Activated CD8-positive, alpha-beta memory T cell treated with anti-CD3 and anti-CD28 coated beads for 4 hours (primary cell): ENCODE measurements around the gene FANCI.
"Not testable (repeated sequence)": the region's sequence is repeated elsewhere in the genome, so short reads cannot be mapped to it uniquely, and the experiment has no call there.

Experiments used
- DNase-seq, 2 donors: peaks; one replicate each; pipeline ENCODE4 v3.0.0-alpha.2; 2020; ENCODE audit warnings: low read depth in 2 of 2

FANCI gene

GRCh38 chr15:89225588-89225987, 18.2 kb upstream of the FANCI start:
- no peak for DNase-seq

GRCh38 chr15:89226359-89227221, 17.2 kb upstream of the FANCI start:
- DNase-seq = no peak

DNA sequence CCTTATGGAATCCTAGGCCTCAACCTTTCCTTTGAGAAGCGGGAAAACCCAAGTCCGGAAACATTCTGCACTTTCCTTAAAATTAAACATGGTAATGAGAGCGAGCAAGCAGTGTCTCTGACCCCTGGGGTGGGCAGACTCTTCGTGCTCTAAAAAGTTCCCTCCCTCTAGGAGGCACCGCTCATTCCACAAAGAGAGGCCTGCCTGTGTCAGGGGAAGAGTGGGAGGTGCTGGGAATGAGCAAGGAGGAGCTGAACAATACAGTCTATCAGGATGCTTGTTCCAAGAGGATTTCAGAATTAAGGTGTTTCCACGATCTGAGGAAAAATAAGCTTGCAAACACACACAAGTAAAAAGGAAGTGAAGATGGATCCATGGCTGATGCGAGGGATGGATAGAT, 16.4 kb upstream of the FANCI start:
- no peak for DNase-seq

DNA sequence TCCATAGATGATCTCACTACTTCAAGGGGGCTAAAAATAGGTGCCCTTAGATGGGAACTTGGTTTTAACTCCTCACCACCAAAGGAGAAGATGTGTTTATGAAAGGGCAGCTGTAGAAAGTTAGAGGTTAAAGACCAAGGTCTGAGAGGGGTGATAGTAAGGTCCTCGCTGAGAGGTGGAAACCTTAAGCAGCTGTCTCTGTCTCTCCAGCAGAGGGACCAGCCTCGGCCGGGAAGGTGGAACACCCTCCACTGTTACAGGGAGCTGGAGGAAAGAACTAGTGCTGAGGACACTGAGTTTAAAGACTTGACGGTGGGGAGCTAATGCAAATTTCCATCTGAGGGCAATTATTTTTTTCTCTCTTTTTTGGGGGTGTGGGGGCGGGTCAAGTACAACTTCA, 13.5 kb upstream of the FANCI start:
- no peak for DNase-seq

DNA sequence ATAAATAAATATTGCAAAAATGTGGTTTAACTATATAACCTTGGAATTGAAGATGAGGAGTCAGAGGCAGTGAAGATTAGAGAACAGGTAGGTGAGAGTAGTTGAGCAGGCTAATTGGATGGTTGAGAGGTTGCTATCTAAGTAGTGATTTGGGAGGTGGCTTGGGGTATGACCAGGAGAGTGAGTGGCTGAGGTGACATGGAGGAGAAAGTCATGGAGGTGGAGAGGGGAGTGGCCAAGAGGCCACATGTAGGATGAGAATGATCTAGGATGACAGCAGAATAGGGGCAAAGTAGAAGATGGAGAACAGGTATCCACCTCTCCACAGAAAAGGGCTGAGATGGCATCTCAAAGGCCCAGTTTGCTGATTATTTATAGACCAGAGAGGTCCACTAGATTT, 11.9 kb upstream of the FANCI start:
- no peak for DNase-seq

- DNase-seq = not testable (repeated sequence)
Observed at GRCh38 chr15:89239883-89240810, 3.6 kb upstream of the FANCI start.

GRCh38 chr15:89243046-89243690, 611 bp upstream of the FANCI start:
- no peak for DNase-seq

- no peak for DNase-seq
Observed at GRCh38 chr15:89244574-89244903, 760 bp downstream of the FANCI start.

GRCh38 chr15:89247446-89247845, 3.7 kb downstream of the FANCI start:
- DNase-seq = no peak

GRCh38 chr15:89248584-89248983, 4.8 kb downstream of the FANCI start:
- no peak for DNase-seq

GRCh38 chr15:89250142-89250541, 6.4 kb downstream of the FANCI start:
- not testable (repeated sequence) for DNase-seq

DNA sequence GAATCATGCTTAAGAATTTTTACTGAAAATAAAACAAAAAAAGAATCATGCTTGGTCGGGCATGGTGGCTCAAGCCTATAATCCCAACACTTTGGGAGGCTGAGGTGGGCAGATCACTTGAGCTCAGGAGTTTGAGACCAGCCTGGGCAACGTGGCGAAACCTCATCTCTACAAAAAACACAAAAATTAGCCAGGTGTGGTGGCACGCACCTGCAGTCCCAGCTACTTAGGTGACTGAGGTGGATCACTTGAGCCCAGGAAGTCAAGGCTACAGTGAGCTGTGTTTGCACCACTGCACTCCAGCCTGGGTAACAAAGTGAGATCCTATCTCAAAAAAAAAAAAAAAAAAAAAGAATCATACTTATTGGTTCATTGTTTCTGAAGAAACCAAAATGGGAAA, 33.5 kb downstream of the FANCI start:
- not testable (repeated sequence) for DNase-seq

GRCh38 chr15:89278307-89278706, 34.5 kb downstream of the FANCI start:
- no peak for DNase-seq

GRCh38 chr15:89282631-89283030, 38.9 kb downstream of the FANCI start:
- no peak for DNase-seq

- DNase-seq = no peak
Observed at GRCh38 chr15:89283201-89283600, 39.4 kb downstream of the FANCI start.

GRCh38 chr15:89291934-89292438, 48.2 kb downstream of the FANCI start:
- no peak for DNase-seq

DNA sequence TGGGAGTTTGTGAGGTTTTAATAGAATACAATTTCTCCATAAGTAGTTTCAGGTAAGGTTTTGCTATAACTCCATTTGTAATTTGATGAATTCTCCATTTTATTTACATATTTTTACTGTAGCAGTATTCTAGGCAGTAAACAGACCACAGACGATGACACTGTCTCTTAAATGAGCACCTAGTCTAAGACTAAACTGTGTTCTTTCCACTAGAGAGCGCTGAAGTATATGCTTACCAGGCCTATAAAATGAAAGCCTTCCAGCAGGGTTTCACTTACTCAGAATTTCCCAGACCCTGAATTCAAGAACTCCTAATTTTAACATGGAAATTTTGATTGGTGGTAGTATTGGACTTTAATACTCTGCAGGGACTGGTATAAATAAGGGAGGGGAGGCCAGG, 49.2 kb downstream of the FANCI start:
- DNase-seq = no peak

DNA sequence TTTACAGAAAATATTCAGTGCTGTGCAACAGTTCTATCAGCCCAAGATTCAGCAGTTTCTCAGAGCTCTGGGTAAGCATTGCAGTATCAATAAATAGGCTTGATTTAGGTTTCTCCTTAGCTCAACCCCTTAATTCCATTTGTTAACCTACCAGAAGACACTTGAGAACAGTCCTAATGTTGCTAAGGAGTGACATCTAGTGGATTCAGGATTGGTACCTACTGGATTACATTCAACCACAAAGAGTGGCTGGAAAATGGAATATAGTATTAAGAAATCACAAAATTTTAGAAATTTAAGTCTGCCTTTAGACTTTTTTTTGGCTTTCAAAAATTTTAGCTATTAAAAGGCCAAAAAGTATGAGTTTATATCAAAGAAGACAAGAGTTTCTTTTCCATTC, 56.1 kb downstream of the FANCI start:
- DNase-seq = no peak

GRCh38 chr15:89301304-89302089, 57.7 kb downstream of the FANCI start:
- no peak for DNase-seq

- no peak for DNase-seq
Observed at GRCh38 chr15:89303986-89304385, 60.2 kb downstream of the FANCI start.

- no peak for DNase-seq
Observed at GRCh38 chr15:89305395-89305794, 61.6 kb downstream of the FANCI start.
